Cardiac septum (tissue), 1 donor: ENCODE data around the gene ANO1. TPM values are rescaled to one million over a fixed set of nuclear protein-coding genes. Genes with fewer than 3 reads are reported as not detected.

Experiments used
- DNase-seq: peaks from one replicate; pipeline ENCODE4 v3.0.0-alpha.2; 2020; ENCODE audit warnings: low spot score
- intact Hi-C: fragments of 100-400 bp; cut with DNase I; formaldehyde crosslinking; loops from one replicate; pipeline ENCODE4 v1.14.0; 2022
- total RNA-seq: library from RNA; stranded (reverse); fragmentation: NEBNext Ultra II Directional; extraction: Animal tissue kit (Norgen Biotek cat#: 25700); gene quantifications from one replicate; pipeline ENCODE4 v1.2.1, GENCODE V29; 2021
- donor health status: DM: no; HTN: no; CAD: no.

The ANO1 gene
- total RNA-seq, 1 donor from 2014 or later: 18.4 TPM

DNA sequence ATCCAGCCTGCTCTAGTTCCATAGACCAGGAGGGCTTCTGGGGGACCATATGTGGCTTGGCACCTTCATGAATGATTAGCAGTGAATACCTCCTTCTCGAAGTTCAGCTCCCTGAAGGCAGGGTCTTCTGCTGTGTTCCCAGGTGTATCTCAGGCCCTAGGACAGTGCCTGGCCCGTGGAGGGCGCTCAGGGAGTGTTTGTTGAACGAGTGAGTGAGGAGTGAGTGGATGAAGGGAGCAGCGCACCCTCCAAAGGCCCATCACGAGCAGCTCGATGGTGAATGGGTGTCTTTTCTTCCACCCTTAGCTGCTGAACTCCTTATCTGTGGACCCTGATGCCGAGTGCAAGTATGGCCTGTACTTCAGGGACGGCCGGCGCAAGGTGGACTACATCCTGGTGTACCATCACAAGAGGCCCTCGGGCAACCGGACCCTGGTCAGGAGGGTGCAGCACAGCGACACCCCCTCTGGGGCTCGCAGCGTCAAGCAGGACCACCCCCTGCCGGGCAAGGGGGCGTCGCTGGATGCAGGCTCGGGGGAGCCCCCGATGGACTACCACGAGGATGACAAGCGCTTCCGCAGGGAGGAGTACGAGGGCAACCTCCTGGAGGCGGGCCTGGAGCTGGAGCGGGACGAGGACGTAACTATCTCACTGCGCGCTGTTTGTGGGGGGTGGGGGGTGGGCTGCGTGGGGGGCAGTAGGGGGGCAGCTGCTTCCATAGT is 9.5 kb downstream of the ANO1 start:
- intact Hi-C loops: no loop called here
- no peak for DNase-seq

DNA sequence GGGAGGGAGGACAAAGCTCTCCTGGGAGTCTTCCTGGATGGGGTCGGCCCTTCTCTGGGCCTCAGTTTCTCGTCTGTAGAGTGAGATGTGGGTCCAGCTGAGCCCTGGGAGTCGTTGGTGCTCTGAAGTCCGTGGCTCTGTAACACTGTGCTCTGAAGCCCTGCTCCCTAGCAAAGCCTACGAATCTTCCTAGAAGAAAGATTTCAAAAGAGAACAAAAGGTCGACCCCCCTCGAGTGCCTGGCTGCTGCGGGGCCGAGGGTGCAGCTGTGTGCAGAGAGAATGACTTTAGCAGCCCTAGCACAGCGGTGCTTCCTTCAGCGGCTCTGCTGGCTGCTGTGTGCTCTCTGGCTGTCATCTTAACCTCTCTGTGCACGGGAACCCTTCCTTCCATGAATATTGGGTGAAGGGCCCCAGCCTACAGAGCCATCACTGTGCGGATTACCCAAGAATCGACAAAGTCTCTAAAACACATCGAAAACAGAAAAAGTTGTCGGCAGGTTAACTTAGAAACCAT is 10.7 kb downstream of the ANO1 start:
- DNase-seq: no peak
- intact Hi-C loops: no loop called here

DNA sequence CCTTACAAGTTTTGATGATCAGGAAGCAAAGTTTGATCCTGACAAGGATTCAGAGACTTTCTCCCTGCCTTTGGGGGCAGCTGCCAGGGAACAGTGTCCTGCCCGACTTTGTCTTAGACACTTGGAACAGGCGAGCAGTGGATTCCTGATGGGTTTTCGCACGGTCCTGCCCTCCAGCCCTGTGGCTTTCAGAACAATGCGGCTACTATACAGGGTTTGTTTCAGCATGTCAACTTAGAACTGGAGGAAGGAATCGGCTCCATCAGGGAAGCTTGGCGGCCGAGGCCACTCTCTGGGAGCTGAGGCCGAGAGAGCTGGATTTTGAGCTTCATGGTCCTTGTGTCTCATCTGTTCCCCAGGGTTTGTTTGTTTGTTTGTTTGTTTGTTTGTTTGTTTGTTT is 11.5 kb downstream of the ANO1 start:
- intact Hi-C loops: no loop called here
- no peak for DNase-seq

DNA sequence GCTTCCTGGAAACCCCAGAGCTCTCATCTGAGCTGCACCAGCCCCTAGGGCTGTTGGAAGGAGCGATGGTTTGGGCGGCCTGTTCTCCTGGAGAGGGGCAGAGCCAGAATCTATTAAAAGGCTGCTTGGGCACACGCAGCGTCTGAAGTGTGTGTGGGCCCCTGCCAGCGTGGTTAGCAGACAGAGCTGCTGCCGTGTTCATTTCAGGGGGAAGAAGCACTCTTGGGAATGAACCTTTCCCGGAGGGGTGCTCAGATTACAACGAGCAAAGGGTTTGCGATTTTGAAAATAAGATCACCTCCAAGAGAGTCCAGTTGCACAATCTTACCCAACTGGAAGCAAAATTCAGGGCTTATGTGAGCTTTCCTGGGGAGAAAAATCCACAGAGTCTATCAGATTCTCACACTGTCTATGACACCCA is 12.9 kb downstream of the ANO1 start:
- intact Hi-C loops: no loop called here
- DNase-seq: no peak

DNA sequence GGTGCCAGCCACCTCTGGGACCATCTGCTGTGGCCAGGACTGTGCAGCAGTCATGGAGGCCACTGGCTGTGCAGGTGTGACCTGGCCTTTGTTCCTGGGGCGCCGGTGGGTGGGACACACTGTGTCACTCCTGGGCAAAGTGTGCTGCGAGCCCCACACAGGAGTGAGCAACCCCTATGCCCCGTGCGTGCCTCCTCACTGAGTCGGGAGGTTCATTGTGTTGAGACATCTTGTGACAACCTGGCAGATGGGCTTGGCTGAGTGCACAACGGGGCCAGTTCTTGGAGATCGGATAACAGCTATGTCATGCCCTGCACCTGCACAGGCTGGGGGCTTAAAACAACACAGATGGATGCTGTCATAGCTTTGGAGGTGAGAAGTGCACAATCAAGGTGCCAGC is 13.5 kb downstream of the ANO1 start:
- no peak for DNase-seq
- intact Hi-C loops: no loop called here

DNA sequence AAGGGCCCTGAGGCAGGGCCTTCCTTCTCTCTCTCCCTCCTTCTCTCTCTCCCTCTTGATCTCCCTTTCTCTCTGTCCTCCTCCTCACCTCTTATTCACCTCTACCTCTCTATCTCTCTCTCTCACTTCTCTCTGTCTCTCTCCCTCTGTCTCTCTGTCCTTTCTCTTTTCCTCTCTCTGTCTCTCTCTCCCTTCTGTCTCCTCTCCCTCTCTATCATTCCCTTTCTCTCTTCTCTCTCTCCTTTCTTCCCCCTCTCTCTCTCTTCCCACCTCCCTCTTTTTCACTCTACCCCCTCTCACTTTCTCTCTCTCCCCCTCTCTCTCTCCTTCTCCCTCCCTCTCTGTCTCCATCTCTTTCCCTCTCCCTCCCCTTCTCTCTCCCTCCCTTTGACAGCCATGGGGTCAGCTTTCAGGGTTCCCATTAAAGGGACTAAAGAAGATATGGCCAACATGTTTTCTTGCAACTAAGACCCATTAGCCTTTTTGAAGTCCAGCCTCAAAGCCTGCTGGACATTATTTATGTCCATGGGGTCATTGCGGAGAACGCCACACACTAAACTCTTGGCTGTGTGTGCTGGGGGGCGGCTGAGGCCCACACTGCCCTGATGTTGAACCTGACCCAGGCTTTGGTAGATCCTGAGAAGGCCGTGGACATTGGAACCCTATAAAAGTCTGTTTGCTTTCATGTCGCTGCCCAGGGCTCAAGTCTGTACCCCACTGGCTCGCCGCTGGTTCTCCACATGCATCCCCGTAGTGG is 15.0 kb downstream of the ANO1 start:
- intact Hi-C loops: no loop called here

DNA sequence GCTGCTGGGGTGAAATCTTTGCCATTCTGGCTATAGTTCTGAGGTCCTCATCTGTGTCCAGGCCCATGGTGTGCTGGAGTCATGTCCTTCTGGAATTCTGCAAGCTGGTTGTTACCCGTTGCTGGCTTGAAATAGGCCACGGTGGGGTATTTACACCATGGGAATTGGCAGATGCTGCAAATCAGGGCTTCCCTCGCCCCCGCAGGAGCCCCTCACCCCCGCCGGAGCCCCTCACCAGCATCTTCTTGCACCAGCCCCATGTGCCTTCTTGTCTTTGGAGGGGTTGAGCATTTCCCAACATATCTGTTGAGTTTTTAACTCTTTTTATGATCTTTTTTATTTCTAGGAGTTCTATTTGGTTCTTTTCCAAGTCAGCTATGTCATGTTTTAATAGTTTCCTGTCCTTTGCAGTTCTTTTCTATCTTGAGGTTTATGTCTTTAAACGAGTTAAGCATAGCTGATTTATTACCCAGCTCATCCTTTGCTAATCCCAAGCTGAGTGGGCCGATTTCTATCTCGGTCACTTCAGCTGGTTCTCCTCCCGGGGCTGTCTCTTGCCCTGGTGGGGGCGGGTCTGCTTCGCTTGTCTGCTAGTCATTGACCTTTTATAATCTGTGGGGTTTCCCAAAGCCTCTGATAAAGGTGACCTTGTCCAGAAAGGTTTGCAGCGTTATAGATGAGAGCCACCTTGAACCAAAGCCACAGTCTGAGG is 17.6 kb downstream of the ANO1 start:
- intact Hi-C loops: no loop called here
- DNase-seq: no peak

More for the DNA sequence above, 15.0 kb downstream of the ANO1 start:
- no peak for DNase-seq

DNA sequence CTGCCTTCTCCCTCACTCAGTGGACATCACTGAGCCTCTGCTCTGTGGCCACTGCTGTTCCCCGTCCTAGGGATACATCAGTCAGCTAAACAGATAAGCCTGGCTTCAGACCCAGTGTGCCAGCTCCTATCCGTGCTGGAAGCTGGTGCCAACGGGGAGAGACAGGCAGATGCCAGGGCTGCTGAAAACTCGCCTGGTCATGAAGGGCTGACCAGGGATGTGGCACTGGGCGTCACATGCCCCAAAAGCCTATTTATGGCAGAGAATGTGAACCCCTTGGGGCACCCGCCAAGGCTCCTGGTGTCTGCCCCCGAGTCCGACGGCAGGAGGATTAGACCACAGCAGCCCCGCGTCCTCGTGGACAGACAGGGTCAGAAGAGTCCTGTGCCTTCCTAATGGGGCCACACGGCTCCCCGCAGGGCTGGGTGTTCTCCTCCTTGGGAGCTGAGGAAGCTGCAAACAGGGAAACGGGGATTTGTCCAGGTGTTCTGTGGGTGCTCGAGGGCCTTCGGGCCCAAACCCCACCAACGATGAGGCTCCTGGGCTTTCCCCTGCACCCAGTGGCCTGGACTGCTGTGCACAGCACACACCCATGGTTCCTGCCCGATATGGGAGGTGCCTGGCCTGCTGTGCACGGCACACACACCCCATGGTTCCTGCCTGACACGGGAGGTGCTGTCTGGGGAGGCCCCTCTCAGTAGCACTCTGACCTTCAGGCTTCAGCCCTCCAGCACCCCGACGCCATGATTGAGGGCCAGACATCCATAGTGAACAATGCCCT is 19.9 kb downstream of the ANO1 start:
- DNase-seq: no peak
- intact Hi-C loops: no loop called here

DNA sequence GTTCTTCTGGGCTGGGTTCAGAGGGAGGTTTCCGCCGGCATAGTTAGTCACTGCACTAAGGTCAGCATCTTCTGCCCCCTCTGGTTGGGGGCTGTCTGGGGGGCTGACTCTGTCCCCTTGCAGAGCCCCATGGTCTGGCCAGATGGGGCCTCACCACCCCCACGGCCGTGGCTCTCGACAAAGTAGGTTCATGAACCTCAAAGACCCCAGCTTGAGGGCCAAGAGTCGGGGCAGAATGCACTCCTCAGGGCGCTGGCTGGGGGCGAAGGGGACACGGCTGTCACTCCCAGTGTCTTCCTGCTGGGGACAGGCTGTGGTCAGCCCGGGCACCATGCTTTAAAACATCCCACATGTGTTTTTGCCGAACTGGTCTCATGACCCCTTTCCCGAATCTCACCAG is 20.8 kb downstream of the ANO1 start:
- intact Hi-C loops: no loop called here

DNA sequence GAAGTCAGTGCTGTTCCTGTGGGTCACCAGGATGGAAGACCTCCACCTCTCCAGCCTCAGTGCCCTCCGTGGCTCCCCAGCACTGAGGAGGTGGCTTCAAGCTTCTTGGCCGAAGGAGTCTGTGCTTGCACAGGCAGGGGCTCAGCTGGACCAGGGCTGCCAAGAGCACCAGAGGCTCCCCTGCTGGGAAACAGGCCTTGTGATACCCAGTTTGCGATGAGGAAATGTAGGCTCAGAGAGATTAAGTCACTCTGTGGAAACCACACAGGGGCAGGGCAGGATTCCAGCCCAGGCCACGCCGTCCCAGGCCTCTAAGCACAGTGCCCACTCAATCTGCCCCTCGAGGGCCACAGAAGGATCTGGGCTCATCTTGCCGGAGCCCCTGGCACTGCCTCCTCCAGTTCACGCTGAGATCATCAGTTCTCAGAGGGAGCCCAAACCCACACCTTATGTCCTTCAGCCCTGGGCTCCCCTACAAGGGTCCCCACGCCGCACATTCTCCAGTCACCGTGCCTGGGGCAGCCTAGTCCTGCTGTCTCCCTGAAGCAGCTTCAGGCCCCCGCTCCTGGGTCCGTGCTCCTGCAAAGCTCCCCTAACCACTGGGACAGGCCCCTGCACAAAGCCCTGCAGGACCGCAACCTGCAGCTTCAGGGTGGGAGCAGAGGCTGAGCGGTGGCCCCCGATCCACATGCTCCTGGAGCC is 21.6 kb downstream of the ANO1 start:
- DNase-seq: no peak
- intact Hi-C loops: no loop called here

More for the DNA sequence above, 20.8 kb downstream of the ANO1 start:
- no peak for DNase-seq

DNA sequence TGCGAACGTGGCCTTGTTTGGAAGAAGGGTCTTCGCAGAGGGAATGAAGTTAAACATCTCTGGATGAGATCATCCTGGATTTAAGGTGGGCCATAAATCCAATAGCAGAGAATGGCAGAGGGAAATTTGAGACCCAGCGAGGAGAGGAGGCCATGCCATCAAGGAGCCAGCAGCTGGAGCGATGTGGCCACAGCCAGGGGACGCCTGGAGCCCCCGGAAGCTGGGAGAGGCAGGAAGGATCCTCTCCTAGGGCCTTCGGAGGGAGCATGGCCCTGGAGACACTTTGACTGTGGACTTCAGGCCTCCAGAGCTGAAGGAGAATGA is 22.1 kb downstream of the ANO1 start:
- no peak for DNase-seq
- intact Hi-C loops: no loop called here

DNA sequence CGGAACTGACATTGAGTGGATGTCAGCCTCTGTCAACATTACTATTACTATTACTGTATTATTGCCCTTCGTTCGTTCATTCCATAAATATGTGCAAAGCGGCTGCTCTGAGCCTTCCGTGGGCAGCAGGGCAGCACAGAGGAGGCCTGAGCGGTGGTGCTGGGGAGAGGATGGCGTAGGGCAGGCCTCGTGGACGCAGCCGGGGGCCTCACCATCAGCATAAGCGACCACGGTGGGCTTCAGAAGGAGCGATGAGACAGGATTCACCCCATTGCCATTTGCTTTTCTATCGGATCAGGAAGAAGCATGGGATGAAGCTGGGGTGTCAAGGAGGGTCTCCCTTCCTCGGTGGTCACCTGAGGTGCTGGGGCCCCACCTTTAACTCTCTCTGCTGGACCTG is 22.7 kb downstream of the ANO1 start:
- intact Hi-C loops: no loop called here
- no peak for DNase-seq

DNA sequence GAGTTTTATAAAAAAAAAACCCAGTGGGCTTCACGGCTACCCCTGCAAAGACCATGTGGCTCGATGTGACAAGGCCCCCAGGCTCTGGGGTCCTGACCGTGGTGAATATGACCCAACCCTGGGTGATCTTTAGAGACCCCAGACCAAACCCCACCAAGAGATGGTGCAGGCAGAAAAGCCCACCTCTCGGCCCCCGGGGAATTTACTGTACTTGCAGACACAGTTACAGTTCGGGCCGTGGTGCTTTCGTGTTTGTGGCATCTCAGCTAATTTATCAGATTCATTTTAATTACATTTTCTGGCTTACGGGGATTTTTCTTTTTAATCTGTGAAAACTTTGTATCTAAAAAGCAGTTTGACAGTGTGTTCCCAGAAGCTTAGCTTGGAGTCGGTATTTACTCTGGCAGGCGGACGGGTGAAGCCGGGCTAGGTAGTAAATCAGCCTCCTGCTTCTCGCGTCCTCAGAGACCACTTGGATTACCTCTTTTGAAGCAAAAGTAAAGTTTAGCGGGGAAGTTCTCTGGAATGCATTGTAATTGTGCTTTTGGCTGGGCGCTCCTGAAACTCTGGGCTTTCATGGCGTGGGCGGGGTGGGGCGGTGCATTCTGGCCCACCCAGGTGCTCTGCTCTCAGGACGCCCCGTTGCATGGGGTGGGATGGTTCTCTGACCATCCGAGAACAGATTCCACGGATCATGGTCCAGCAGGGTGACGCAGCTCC is 25.3 kb downstream of the ANO1 start:
- intact Hi-C loops: no loop called here
- DNase-seq: no peak

DNA sequence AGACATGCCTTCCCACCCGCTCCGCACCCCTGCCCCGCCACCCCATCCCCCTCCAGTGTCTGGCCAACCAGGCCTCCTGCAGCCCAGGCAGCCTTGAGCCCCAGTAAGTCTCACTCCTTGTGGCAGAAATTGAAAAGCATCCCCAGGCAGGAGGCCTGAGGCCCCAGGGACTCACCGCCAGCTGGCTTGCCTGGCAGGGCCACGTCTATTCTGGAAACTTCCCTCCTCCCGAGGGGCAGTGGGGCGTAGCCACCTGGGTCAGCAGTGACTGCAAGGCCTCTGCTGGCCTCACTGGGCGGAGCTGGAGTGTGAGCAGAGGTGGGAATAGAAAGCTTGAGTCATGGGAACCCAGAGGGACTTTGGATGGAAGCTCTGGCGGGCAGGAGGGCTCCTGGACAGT is 26.3 kb downstream of the ANO1 start:
- intact Hi-C loops: no loop called here
- no peak for DNase-seq

DNA sequence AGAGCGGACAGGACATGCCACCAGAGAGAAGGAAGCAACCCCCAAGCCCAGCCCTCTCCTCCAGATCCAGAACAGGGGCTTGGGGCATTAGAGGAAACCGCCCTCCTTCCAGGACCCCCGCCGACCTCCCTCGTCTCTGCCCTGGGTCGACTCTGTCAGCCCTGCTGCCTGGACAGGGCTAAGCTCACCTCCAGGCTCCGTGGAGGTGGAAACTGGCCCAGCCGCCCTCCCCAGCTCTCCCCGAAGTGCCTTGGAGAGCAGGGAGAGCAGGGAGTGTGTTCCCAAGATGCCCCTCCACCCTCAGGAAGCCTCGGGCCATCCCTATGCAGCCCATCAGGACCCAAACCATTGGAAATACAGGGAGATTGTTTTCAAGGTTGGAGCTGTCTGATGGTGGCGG is 26.8 kb downstream of the ANO1 start:
- intact Hi-C loops: no loop called here
- no peak for DNase-seq

DNA sequence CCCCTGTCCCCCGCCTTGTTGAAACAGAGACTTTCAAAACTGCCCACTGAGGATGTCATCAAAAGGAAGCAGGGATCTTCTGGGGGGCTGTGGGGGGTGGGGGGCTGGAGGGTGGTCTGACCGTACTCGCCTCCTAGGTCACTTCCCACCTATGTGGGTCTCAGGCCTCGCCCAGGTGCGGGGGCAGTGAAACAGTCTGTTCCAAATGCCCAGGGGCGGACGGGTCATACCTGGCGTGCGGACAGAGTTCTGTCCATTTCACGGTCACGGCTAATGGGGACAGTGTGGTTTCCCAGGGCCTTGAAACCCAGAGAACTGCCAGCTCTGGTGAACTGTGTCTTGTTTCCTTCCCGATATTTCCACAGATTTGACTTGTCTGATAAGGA is 27.2 kb downstream of the ANO1 start:
- intact Hi-C loops: no loop called here
- no peak for DNase-seq

DNA sequence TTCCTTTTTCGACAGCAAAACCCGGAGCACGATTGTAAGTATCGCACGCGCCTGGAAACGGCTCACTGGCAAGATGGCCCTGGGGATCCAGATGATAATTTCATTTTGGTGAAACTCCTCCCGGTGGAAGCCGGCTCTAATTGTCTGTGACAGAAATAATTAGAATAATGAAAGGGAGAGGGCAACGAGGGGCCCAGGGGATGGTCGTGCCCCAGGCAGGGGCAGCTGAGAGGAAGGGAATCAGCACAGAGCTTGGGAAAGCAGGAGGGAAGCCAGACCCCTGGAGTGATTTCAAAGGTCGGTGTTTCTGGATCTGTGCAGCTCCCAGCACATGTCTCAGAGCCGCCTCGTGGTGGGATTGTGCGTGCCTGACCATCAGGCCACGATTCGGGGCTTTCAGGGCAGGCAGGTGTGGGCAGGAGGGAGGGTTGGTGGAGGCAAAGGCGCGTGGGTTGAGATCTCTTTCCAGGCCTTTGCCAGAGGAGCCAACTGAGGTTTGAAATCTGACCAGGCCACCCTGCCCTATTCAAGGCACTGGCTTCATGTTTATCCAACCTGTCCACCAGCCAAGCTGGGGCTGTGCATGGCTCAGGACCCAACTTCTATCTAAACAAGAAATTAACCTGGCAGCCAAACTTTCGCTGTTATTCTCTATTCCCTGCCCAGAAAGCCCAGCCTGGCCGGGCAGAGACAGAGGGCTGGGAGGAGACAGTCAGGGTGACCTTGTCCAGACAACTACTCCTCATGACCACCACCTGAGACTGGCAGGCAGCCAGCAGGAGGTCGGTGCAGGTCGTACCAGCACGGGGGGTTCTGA is 27.8 kb downstream of the ANO1 start:
- intact Hi-C loops: no loop called here

DNA sequence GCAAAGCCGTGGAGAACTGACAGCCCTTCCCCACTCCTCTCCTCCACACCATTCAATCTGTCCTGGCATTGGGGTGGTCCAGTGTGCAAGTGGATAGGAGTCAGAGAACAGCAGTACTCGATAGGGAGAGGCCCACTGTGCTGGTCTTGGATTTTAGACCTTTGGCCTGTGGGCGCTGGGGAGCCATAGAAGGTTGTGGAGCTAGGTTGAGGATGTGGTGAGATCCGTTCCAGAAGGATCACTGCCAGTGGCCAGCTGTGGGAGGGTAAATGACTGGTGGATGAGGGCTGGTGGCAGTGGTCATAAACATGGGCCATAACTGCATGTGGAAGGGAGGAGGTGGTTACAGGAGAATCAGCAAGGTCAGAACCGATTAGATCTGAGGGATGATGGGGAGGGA is 28.6 kb downstream of the ANO1 start:
- intact Hi-C loops: no loop called here
- no peak for DNase-seq

More for the DNA sequence above, 27.8 kb downstream of the ANO1 start:
- no peak for DNase-seq
